Measurements from ENCODE around the gene VIL1.

VIL1 gene

DNA sequence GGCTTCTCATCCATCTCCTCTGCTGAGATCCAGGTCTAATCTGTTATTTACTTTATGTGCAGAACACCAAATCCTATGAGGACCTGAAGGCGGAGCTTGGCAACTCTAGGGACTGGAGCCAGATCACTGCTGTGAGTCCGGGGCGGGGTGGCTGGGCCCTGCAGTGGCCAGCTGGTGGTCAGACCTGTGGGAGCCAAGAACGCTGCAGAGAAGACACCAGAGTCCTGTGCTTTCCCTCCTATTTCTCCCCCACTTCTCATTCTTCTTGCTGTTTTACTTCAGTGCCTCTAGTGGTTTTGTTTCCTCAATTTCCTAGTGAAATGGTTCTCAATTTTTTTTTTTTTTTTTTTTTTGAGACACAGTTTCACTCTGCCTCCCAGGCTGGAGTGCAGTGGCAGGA, 19.7 kb downstream of the VIL1 start:
- DNase-seq (ENCODE audit: low read depth in 3 of 3), result no peak

DNA sequence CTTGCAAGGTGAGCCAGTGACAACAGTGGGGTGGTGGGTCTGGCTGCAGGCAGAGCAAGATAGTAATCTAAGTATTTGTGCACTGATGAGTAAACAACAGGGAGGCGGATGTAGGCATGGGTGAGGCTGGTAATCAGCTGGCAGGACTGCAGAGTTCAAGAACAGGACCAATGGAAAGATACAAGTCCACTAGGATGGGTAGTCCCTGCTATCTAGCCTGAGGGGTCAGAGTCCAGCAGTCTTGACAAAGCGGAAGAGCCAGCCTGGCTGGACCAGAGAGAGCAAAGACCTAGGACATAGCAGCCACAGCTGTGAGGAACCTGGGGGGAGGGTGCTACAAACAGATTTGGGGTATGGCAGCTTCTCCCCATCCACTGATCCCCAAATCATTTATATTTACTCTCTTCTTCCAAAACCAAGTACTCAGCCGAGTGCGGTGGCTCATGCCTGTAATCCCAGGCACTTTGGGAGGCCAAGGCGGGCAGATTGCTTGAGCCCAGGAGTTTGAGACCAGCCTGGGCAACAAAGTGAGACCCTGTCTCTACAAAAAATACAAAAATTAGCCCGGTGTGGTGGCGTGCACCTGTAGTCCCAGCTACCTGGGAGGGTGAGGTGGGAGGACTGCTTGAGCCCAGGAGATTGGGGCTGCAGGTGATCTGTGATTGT, 25.9 kb downstream of the VIL1 start:
- no peak for DNase-seq (ENCODE audit: low read depth in 3 of 3)

DNA sequence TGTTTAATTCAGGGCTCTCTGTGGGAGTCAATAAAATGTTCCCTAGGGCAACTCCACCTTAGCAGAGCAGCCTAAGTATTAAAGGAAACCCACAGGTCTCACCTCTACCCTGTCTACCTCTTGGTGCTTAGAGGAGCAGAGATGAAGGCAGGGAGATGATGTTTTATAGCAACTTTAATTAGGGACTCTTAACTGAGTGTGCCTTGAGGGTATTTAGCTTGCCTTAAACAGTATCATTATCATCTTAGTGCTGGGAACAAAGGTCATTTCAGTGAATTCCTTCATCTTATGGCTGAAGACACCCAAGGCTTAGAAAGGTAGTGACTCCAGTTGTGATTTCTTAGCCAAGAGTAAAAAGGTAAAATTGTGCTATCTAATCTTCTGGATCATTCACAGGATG, 26.7 kb downstream of the VIL1 start:
- no peak for DNase-seq (ENCODE audit: low read depth in 3 of 3)

DNA sequence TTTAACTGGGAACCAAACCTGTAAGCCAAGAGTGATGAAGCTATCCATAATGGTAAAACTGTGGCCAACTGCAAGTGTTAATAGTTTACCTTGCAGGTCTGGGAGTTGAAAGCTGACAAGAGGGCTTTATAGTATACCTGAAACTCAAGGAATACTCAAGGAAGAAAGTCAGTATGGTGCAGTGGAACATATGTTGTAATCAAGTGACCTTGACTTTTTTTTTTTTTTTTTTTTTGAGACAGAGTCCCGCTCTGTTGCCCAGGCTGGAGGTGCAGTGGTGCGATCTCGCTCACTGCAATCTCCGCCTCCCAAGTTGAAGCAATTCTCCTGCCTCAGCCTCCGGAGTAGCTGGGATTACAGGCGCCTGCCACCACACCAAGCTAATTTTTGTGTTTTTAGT, 27.6 kb downstream of the VIL1 start:
- DNase-seq (ENCODE audit: low read depth in 3 of 3), result no peak

DNA sequence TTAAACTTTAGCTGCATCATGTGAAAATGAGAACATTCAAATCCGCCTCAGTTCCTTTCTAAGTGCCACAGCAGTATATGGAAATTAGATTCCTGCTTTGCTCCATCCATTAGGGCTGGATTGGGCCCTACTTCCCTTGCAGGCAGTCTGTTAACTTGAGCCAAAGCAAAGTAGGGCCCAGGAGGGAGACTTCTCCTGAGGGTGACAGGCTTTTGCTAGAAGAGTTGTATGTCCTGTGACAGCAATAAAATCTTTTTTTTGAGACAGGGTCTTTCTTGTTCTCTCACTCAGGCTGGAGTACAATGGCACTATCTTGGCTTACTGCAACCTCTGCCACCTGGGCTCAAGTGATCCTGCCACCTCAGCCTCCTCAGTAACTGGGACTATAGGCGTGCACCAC, 28.1 kb downstream of the VIL1 start:
- no peak for DNase-seq (ENCODE audit: low read depth in 3 of 3)

DNA sequence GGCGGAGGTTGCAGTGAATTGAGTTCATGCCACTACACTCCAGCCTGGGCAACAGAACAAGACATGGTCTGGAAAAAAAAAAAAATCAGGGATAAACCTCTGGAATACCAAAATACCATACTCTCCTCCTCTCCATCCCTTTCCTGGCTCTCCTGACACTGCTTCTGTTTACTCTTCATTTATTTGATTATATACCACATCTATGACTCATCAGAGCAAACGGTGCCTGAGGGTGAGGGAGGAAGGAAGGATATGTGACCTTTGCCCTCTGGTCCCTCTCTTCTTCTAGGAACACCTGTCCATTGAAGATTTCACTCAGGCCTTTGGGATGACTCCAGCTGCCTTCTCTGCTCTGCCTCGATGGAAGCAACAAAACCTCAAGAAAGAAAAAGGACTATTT, 30.0 kb downstream of the VIL1 start:
- no peak for DNase-seq (ENCODE audit: low read depth in 3 of 3)

DNA sequence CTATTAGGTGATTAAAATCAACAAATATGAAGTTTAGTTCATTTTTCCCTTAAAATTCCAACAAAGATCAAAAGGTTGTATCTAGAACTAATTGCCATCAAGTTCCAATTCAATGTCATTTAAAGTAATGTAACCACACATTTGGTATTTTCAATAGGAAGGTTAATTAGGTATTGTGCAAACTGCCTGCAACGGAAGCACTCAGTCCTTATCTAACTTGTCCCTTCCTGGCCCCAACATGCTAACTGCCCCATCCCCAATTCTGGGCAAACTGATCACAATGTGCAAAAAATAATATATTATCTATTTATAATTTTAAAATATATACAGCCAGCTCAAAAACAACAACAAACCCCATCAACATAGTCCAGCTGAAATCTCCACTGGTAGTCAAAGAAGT, 33.2 kb downstream of the VIL1 start:
- DNase-seq (ENCODE audit: low read depth in 3 of 3), result no peak

DNA sequence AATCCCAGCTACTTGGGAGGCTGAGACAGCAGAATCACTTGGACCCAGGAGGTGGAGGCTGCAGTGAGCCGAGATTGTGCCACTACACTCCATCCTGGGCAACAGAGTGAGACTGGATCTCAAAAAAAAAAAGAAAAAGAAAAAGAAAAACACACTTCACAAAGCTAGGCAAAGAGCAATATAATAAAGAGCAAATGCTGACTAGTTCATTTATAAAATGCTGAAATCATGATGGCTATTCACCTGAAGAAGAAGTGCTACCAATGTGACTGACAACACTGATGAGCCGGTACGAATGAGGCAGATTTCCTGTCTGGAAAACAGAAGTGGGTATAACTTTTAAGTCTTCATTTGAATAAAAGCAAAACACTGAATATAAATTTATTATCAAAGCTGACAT, 37.9 kb downstream of the VIL1 start:
- DNase-seq (ENCODE audit: low read depth in 3 of 3), result no peak

DNA sequence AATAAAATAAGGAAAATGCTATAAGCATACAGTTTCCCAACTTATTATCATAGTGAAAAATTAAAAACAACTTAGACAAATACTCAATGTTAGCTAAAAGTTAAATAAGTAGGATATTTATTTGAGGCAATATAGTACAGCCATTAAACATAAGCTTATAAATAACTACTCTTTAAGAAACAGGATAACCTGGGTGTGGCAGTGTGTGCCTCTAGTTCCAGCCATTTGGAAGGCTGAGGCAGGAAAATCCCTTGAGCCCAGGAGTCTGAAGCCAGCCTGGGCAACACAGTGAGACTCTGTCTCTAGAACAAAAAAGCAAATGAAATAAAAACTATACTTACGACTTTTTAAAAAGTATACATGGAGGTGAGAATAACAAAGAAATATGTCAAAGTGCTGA, 39.7 kb downstream of the VIL1 start:
- no peak for DNase-seq (ENCODE audit: low read depth in 3 of 3)

DNA sequence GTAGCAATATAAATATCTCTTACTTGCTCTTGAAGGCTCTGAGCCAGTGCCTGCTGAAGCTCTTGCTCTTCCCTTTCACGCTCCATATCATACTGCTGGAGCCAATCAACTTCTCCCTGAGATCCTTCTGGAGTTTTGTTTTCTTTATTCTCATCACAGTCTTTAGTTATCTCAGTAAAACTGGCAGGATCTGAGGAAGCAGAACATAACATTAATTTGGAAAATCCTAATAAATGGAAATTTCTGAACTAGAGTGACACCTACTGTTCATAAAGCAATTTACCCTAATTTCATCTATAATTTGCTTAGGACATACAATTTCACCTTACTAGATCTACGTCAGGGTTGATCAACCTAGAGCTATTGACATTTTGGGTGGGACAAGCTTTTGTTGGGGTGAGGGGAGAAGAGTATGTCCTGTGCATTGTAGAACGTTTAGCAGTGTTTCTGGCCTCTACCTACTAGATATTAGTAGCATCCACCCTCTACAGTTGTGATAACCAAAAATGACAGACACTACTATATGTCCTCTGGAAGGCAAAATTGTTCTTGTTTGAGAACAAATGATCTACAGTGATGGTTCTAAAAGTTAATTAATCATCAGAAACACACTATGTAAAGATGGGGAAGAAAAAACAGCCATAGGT, 47.2 kb downstream of the VIL1 start:
- no peak for DNase-seq (ENCODE audit: low read depth in 3 of 3)

DNA sequence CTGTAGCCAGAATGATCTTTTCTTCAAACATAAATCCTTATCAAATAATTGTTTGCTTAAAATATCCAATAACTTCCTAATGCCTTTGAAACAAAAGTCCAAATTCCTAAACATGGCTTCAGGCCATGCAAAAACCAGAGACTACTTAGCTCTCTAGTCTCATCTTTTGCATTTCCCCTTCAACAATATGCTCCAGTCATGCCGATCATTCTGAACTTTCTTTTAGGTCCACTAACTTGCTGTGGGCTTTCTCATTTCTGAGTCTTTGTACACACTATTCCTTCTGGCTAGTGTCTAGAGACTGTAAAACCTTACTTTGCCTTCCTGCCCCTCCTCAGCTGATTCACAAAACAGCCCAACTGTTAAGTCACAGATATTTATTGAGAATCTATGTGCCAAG, 51.5 kb downstream of the VIL1 start:
- no peak for DNase-seq (ENCODE audit: low read depth in 3 of 3)

DNA sequence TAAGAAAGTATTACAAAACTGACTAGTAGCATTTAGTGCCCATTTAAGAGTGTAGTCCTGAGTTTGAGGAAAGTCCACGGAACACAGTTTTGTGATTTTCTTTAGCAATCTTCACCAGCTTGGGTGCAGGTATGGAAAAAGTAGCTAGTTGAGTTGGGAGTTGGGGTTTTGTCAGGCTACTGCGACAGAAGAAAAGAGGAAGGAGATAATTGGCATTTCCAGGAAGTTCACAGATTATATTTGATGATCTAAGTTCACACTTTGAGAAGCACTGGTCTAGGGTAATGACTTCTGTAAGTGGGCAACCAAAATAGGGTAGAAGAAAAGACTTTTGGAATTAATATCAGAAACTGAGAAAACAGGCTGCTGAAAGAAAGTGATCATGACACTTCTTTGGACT, 52.1 kb downstream of the VIL1 start:
- no peak for DNase-seq (ENCODE audit: low read depth in 3 of 3)

DNA sequence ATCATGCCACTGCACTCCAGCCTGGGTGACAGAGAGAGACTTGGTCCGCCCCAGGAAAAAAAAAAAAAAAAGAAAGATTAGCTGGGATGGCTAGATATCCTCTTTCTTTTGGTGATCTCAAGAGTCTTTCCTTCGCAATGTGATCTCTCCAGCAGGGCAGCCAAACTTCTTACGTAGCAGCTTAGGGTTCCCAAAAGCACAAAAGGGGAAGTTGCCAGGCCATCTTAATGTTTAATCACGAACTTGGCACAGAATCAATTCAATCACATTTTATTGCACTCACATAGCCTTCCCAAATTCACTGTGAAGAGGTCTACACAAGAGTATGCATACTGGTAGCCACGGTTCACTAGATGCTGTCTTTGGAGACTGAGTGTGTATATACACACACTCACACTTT, 53.1 kb downstream of the VIL1 start:
- DNase-seq (ENCODE audit: low read depth in 3 of 3), result no peak

DNA sequence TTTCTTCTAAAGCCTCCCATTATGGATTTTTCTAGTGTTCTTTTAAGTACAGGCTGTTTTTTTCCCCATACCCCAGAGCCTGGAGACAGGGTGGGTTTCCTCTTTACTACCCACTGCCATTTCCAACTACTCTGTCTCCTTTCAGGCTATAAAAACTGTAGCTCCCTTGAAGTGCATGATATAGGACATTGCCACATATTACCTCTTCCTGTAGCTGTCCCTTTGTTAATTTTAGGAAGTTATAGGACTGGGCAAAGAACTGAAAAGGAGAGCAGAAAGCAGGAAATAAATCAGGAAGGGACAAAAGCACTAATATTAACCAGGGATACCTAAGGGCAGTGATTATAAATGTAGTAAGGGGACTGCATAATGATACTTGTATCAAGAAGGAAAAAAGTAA, 54.1 kb downstream of the VIL1 start:
- no peak for DNase-seq (ENCODE audit: low read depth in 3 of 3)

DNA sequence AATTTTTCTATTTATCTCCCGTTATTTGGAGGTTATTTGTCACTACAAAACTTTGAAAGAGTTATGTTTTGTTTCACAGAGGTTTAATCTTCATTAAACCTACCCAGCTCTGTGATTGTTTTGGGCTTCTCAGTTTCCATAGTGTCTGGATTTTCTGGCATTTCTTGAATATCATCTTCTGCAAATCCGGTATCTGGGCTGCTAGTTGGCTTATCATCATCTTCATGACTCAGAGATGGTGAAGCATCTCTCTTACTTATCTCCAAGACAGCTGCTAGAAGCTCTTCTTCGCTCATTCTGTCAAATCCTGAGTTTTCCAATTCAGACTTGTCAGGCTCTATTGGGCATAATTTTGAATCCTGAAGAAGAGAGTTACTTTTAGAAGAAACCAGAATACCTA, 55.6 kb downstream of the VIL1 start:
- DNase-seq (ENCODE audit: low read depth in 3 of 3), result no peak

DNA sequence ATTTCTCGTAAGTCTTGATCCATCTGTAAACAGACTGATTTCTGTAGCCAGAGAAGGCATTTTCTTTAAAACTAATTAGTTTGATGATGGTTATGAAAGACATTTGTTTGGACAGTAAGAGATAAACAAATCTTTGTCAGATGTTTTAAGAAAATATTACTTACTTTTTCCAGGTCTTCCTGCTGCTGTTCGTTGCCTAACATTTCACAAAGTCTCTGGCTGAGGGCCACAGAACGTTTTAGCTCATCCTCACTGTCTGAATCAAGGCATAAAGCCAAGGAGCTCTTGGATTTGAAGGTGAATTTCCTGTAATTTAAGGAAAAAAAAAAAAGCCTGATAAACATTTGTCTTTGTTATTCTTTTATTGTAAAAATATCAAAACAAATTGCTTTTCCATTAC, 57.8 kb downstream of the VIL1 start:
- DNase-seq (ENCODE audit: low read depth in 3 of 3), result no peak

DNA sequence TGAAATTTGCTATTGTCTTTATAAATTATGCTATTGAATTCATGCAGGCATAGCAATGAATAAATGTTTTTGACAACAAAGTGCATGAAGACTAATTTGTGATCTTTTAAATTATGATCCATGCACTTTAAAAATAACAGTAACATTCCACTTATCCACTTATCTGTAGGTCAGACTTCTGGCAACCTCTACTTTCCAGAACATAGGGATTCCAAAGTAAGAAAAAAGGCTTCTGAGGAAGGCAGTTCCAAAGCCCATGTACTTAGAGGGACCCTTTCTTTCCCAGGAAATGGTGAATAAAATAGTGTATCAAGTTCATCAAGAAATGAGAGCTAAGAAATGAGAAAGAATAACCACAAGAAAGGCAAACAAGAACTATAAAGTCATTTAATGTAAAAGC, 58.3 kb downstream of the VIL1 start:
- DNase-seq (ENCODE audit: low read depth in 3 of 3), result no peak

DNA sequence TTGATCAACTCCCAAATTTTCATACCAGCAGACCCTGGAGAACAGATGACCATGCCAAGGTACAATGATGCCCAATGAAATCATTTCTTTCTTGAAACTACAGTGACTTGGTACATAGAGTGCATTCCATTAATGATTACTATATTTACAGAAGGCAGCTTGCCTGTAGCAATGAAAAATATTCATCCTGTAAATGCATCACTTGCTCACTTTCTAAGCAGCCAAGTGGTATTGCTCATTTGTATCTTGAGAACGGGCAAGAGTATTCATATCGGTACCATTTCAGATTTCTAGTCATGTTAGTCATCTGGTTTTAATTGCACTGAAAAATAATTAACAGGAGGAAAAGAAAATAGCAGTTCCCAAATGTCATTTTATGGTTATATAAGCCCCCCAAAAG, 59.6 kb downstream of the VIL1 start:
- no peak for DNase-seq (ENCODE audit: low read depth in 3 of 3)

DNA sequence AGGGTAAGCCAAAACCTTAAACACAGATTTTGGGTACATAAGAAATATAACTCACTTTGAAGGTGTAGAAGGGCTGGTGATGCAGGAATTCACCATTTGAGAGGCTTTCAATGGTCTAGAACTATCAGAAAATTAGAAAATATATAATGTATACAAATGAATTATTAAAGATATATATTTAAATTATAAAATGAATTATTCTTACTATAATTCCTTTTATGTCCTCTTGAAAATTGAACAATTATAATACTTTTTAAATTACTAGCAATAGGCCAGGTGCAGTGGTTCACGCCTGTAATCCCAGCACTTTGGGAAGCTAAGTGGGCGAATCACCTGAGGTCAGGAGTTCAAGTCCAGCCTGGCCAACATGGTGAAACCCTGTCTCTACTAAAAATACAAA, 60.7 kb downstream of the VIL1 start:
- DNase-seq (ENCODE audit: low read depth in 3 of 3), result no peak

DNA sequence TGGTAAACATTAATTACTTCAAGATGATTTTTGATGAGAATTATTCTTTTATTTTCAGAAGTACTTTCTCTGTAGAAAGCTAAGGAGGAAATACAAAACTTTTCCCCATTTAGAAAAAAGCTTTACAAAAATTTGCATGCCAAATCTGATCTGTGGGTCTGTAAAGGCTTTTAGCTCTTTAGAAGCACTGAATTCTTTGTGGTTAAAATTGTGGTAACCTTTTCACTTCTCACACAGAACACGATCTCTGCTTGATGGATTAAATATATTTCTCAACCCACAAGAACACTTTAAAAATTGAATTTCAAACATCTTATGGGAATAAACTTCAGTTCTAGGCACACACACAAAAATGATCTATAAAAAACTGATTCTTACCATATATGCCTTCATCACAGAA, 63.7 kb downstream of the VIL1 start:
- DNase-seq (ENCODE audit: low read depth in 3 of 3), result no peak

DNA sequence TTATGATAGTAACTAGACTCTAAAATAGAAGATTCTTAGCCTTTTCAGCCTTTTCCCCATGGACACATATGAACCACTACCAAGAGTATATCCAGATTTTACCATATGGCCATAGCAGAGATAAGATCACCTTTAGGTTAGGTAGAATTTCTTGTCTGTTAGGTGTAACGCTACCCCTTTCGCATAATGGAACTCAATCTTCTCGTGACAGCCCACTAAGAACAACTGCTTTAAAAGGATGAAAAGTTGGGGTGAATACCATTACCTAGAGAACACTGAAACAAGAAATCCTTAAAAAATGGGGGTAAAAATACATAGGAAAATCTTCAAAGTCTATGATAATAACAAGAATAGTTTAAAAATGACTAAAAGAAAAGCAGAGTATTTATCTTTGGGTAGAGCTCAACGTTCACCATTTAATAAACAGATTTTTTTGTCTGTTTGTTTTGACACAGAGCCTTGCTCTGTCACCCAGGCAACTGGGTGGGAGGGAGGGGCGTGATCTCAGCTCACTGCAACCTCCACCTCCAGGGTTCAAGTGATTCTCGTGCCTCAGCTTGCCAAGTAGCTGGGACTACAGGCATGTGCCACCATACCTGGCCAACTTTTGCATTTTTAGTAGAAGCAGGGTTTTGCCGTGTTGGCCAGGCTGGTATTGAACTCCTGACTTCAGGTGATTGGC, 67.2 kb downstream of the VIL1 start:
- no peak for DNase-seq (ENCODE audit: low read depth in 3 of 3)

DNA sequence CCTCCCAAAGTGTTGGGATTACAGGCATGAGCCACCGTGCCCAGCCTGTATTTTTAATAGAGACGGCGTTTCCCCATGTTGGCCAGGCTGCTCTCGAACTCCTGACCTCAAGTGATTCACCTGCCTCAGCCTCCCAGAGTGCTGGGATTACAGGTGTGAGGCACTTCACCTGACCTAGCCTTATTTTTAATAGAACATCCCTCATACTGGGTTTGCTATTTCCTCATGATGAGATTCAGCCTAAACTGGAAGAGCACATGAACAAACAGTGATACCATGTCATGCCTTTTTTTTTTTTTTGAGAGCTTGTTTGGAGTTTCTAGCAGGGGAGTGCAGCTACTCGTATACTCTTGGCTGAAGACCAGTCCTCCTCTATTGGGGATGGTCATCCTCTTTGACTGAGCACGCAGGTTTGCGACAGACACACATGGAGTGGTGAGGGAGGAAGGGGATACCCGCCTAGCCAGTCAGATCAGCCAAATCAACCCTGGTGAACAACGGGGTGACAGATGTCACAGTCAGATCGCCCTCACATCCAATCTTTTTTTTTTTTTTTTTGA, 81.7 kb downstream of the VIL1 start:
- no peak for DNase-seq (ENCODE audit: low read depth in 3 of 3)

DNA sequence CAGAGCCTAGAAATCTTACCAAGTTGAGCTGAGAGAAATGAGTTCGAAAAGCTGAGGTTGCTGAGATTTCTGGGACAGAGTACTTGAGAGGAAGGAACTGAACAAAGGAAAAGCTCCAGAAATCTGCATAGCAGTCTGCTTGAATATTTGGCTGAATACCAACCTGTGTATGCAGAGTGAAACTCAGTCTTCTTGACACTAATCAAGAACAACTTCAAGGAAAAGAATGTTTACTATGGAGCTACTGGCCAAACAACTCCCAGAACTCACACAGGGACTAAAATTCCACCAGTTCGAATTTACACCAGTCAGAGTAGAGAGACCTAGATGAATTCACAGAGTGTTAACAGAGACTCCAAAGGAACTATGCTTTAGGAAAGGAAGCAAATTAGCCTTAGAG, 82.7 kb downstream of the VIL1 start:
- no peak for DNase-seq (ENCODE audit: low read depth in 3 of 3)
